Stimulated activated CD4-positive, alpha-beta T cell treated with anti-CD3 and anti-CD28 coated beads, Interleukin-2, amount 100 ng/mL, for 4 hours (primary cell): ENCODE results near the gene PSMB9.

Experiments
- DNase-seq: peaks from one replicate; pipeline ENCODE4 v3.0.0-alpha.2; 2020; ENCODE audit warnings: low read depth

The PSMB9 gene

GRCh38 chr6:32908897-32909296, 54.9 kb downstream of the PSMB9 start:
- no peak for DNase-seq
